ENCODE data around the gene ZNRF3.

ZNRF3 gene

DNA sequence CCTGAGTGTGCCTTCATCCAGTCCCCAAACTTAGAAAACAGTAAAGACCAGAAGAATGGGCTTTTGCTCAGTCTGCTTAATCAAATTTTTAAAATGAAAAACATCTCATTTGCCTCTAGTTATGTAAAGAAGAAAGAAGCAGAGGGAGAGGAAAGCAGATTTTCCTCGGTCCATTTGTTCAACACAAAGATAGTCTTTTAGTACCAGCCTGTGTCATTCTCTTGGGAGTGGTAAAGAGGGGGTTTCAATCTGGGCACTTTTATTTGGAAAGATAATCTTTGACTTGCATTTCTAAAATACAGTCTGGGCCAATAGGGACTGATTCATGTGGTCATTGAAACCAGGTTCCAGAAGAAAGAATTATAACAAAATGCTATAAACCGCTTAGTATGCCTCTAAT lies 218.9 kb downstream of the ZNRF3 start:
- DNase-seq, result no peak

DNA sequence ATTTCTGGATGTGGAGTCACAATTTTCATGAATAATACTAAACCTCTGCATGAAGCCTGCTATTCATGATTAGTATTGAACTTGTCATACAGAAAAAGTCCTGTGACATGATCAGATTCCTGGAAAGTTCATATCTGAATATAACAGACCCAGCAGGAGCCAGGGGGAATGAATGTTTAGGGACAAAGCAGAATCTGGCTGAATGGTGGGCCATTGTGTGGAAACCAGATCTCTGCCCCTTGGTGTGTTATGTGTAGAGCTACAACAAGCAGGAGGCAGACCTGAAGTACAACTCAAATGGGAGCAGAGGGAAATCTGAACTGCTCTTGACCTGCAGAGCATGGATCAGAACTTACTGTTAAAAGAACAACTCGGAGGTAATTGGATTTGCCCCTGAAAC lies 219.7 kb downstream of the ZNRF3 start:
- DNase-seq, result no peak

DNA sequence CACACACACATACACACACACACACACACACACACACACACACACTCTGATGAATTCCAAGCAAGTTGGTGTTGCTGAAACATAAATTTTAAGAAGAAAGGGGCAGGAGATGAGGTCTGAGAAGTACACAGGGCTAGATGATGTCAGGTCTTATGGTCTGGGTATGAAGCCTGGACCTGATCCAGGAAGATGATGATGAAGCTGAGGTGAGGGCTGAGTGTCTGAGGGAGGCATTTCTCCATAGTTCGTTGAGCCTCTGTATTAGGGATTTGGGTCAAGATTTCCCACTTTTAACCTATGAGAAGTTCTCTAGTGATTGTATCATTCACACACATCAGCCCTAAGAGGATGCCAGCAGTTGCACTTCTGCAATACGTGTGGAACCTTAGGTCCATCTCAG lies 222.1 kb downstream of the ZNRF3 start:
- no peak for DNase-seq

DNA sequence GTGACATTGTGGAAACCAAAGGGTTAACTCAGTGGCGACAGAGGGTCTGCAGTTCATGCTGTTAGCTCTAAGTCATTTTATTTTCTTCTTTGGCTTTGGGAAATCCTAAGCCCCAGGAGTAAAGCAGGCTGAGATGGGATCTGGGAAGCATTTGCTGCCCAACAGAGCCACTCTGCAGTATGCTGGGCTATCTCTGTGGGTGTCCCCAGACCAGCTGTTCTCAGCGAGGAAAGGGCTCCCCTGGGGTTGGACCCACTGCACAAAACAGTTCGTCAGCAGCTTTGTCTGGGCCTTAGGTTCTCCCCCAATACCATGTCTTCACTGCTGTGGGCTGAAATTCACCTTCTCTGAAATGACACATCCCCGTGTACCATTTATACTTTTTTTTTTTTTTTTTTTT lies 223.5 kb downstream of the ZNRF3 start:
- no peak for DNase-seq
